Measurements from ENCODE around the gene PRKCD. TPM values are rescaled to one million over a fixed set of nuclear protein-coding genes. Genes with fewer than 3 reads are reported as not detected.

Gene PRKCD
- total RNA-seq, 1 donor from 2014 or later, result 5.4 TPM

GRCh38 chr3:53123510-53123909 lies 37.5 kb upstream of the PRKCD start:
- Mint-ChIP-seq H3K9me3 (ENCODE audit: unreplicated experiment) (no peaks in the 10 kb centered on the region), H3K36me3 (ENCODE audit: unreplicated experiment) (no peaks in the 10 kb centered on the region), H3K4me3 (ENCODE audit: unreplicated experiment) (no peak overlapping the region), H3K4me1 (ENCODE audit: low read depth, unreplicated experiment) (no peaks in the 10 kb centered on the region), H3K27ac (ENCODE audit: unreplicated experiment) (no peak overlapping the region), H3K27me3 (ENCODE audit: unreplicated experiment) (no peaks in the 10 kb centered on the region)
- no peak for TF ChIP-seq CTCF (IDR thresholded peaks at IDR 0.05; ENCODE audit: partially characterized antibody, unreplicated experiment)
- DNase-seq, result no peak

GRCh38 chr3:53123953-53124352 lies 37.1 kb upstream of the PRKCD start:
- Mint-ChIP-seq H3K27ac (ENCODE audit: unreplicated experiment) (no peak overlapping the region), H3K36me3 (ENCODE audit: unreplicated experiment) (no peaks in the 10 kb centered on the region), H3K4me3 (ENCODE audit: unreplicated experiment) (no peak overlapping the region), H3K27me3 (ENCODE audit: unreplicated experiment) (no peaks in the 10 kb centered on the region), H3K4me1 (ENCODE audit: low read depth, unreplicated experiment) (no peaks in the 10 kb centered on the region), H3K9me3 (ENCODE audit: unreplicated experiment) (no peaks in the 10 kb centered on the region)
- DNase-seq, result no peak
- TF ChIP-seq CTCF (IDR thresholded peaks at IDR 0.05; ENCODE audit: partially characterized antibody, unreplicated experiment), result no peak

- peaks cover 5% of the 10 kb centered on the region for H3K4me1 Mint-ChIP-seq (ENCODE audit: low read depth, unreplicated experiment)
- peaks cover 2% of the 10 kb centered on the region for H3K27me3 Mint-ChIP-seq (ENCODE audit: unreplicated experiment)
- no peak overlapping the region for H3K4me3 Mint-ChIP-seq (ENCODE audit: unreplicated experiment)
- H3K27ac Mint-ChIP-seq (ENCODE audit: unreplicated experiment), result no peak overlapping the region
- H3K36me3 Mint-ChIP-seq (ENCODE audit: unreplicated experiment), result no peaks in the 10 kb centered on the region
- no peak for TF ChIP-seq CTCF (IDR thresholded peaks at IDR 0.05; ENCODE audit: partially characterized antibody, unreplicated experiment)
- H3K9me3 Mint-ChIP-seq (ENCODE audit: unreplicated experiment), result no peaks in the 10 kb centered on the region
- DNase-seq, result no peak
Measured at GRCh38 chr3:53126601-53127000, 34.4 kb upstream of the PRKCD start.

GRCh38 chr3:53129344-53129743 lies 31.7 kb upstream of the PRKCD start:
- Mint-ChIP-seq H3K4me3 (ENCODE audit: unreplicated experiment) (peak overlapping the region; percentile 91), H3K27ac (ENCODE audit: unreplicated experiment) (no peak overlapping the region), H3K27me3 (ENCODE audit: unreplicated experiment) (peaks cover 5% of the 10 kb centered on the region), H3K4me1 (ENCODE audit: low read depth, unreplicated experiment) (peaks cover 5% of the 10 kb centered on the region), H3K9me3 (ENCODE audit: unreplicated experiment) (no peaks in the 10 kb centered on the region), H3K36me3 (ENCODE audit: unreplicated experiment) (no peaks in the 10 kb centered on the region)
- no peak for TF ChIP-seq CTCF (IDR thresholded peaks at IDR 0.05; ENCODE audit: partially characterized antibody, unreplicated experiment)
- no peak for DNase-seq

GRCh38 chr3:53130179-53131061 lies 30.6 kb upstream of the PRKCD start, which contains the start of gene RFT1:
TSS of gene RFT1 (minus strand) at chr3:53130435. CDS start at chr3:53130400, 35 bp downstream.
- Mint-ChIP-seq H3K27ac (ENCODE audit: unreplicated experiment) (peak within 1 kb of the TSS; percentile 88), H3K27me3 (ENCODE audit: unreplicated experiment) (peaks cover 5% of the 10 kb centered on the region), H3K4me3 (ENCODE audit: unreplicated experiment) (peak within 1 kb of the TSS; percentile 91), H3K36me3 (ENCODE audit: unreplicated experiment) (no peaks in the 10 kb centered on the region), H3K4me1 (ENCODE audit: low read depth, unreplicated experiment) (peaks cover 5% of the 10 kb centered on the region), H3K9me3 (ENCODE audit: unreplicated experiment) (no peaks in the 10 kb centered on the region)
- peak; percentile 98 for DNase-seq
- peak; percentile 36 for TF ChIP-seq CTCF (IDR thresholded peaks at IDR 0.05; ENCODE audit: partially characterized antibody, unreplicated experiment)
